ENCODE data around the gene C11orf98. TPM values are rescaled to one million over a fixed set of nuclear protein-coding genes. Genes with fewer than 3 reads are reported as not detected.
A peak's percentile ranks its signal among the peaks of the same experiment; 100 is the strongest.

The C11orf98 gene
- total and polyA plus RNA-seq, 2 of the 13 experiments (the other 11 are each of a cell fraction or from before 2014, with no cell fraction given): 30.4 to 91.8 TPM

DNA sequence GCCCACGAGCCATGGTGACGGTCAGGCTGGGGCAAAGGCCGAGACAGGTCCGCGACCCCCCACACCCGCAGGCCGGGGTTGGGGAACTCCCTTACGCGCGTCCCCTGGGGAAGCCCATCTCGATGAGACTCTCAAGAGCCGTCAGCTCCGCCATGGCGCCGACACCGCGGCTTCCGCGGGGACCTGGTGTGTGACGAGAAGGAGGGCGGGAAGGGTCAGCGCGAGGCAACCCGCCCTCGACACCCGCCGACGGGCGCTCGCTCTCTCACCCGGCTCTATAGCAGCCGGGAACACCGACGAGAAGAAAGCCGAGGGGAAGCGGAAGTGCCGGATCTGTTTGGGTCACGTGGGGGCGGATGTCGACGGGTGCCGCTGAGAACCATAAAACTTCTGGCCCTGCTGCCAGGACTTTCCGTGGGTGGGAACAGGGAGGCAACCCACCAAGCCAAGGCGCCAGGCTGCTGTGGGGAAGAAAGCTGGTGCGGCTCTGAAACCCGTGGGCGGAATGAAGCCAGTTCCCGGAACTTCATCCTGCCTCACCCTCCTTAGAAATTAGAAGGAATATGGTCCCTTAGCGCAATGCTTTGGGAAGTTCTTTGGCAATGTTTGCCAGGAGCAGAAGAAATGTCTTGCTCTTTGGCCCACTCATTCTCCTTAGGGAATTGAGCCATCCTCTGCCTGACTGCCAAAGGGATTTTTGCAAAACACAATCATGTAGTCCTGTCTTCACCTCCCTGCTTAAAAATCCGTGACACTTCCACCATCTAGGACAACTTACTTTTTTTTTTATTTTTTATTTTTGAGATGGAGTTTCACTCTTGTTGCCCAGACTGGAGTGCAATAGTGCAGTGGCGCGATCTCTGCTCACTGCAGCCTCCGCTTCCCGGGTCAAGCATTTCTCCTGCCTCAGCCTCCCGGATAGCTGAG lies 14.0 kb upstream of the C11orf98 start, which contains the start of gene UBXN1 (continued):
- TF ChIP-seq ZXDC (CRISPR knock-in tag; IDR thresholded peaks at IDR 0.05): peak; percentile 29; the same call in 1 of the 2 replicates
- TF ChIP-seq NCOR1 (IDR thresholded peaks at IDR 0.05; ENCODE audit: borderline replicate concordance, low read length): no peak
- peak; percentile 63 for TF ChIP-seq MED8 (CRISPR knock-in tag; IDR thresholded peaks at IDR 0.05; ENCODE audit: insufficient replicate concordance)
- TF ChIP-seq ATF4 (CRISPR knock-in tag; IDR thresholded peaks at IDR 0.05): 0 out of 4 replicates have a peak, but pooled peaks of 1 of the 2 experiments have one; percentile 15
- no peak for TF ChIP-seq SP4 (CRISPR knock-in tag; IDR thresholded peaks at IDR 0.05)
- TF ChIP-seq STAG1 (CRISPR knock-in tag; IDR thresholded peaks at IDR 0.05): no peak
- TF ChIP-seq ZSCAN20 (CRISPR knock-in tag; IDR thresholded peaks at IDR 0.05; ENCODE audit: borderline replicate concordance): 0 out of 2 replicates have a peak, but pooled peaks have one; percentile 12
- TF ChIP-seq ATM (IDR thresholded peaks at IDR 0.05; ENCODE audit: borderline replicate concordance): no peak
- no peak for TF ChIP-seq GMEB2 (CRISPR knock-in tag; IDR thresholded peaks at IDR 0.05; ENCODE audit: low read depth)
- peak; percentile 94 for TF ChIP-seq SNAPC2 (CRISPR knock-in tag; IDR thresholded peaks at IDR 0.05)
- TF ChIP-seq ZNF264 (CRISPR knock-in tag; IDR thresholded peaks at IDR 0.05): 0 out of 2 replicates have a peak, but pooled peaks have one; percentile 19
- 0 out of 2 replicates have a peak, but pooled peaks have one; percentile 11 for TF ChIP-seq ZNF761 (CRISPR knock-in tag; conservative IDR thresholded peaks at IDR 0.05)
- TF ChIP-seq FOXJ3 (CRISPR knock-in tag; IDR thresholded peaks at IDR 0.05; ENCODE audit: borderline replicate concordance): no peak
- TF ChIP-seq AGO1 (IDR thresholded peaks at IDR 0.05; ENCODE audit: low read depth, low read length, poor library complexity, severe bottlenecking): peak; percentile 80
- no peak for TF ChIP-seq ZNF572 (CRISPR knock-in tag; IDR thresholded peaks at IDR 0.05)
- TF ChIP-seq ZNF556 (CRISPR knock-in tag; IDR thresholded peaks at IDR 0.05; ENCODE audit: borderline replicate concordance): peak; percentile 64

Measured in HepG2 (cell line).